ENCODE measurements around the gene HOXA4.

DNA sequence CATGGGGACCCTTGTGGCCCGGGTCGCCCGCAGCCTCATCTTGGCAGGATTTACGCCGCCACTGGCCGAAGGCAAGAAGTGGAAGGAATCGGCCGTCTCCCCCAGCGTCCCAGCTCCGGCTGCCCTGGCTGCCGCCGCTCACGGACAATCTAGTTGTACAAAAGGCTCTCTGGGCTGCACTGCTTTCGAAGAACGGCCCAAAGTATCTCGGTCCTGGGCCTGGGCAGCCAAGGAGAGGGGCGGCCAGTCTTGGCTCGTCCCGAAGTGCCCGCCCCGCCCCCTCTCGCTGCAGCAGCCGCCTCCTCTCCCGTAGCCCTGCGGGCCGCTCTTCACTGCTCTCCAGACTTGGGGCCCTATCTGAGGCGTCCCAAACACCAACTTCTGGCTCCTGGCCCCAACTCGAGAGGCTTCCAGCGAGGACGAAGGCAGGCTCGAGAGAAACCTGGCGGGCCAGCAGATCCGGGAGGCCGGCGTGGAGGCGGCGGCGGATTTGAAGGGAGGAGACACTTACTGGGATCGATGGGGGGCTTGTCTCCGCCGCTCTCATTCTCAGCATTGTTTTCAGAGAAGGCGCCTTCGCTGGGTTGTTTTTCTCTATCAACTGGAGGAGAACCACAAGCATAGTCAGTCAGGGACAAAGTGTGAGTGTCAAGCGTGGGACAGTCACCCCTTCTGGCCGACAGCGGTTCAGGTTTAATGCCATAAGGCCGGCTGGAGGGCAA, 34.0 kb upstream of the HOXA4 start:
- TF ChIP-seq, protein P1, sequence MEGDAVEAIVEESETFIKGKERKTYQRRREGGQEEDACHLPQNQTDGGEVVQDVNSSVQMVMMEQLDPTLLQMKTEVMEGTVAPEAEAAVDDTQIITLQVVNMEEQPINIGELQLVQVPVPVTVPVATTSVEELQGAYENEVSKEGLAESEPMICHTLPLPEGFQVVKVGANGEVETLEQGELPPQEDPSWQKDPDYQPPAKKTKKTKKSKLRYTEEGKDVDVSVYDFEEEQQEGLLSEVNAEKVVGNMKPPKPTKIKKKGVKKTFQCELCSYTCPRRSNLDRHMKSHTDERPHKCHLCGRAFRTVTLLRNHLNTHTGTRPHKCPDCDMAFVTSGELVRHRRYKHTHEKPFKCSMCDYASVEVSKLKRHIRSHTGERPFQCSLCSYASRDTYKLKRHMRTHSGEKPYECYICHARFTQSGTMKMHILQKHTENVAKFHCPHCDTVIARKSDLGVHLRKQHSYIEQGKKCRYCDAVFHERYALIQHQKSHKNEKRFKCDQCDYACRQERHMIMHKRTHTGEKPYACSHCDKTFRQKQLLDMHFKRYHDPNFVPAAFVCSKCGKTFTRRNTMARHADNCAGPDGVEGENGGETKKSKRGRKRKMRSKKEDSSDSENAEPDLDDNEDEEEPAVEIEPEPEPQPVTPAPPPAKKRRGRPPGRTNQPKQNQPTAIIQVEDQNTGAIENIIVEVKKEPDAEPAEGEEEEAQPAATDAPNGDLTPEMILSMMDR (IDR thresholded peaks at IDR 0.05): no peak
- TF ChIP-seq POLR2A (IDR thresholded peaks at IDR 0.05): no peak
